ENCODE results near the gene UBE2J2.

UBE2J2 gene

GRCh38 chr1:1298861-1299685 lies 25.4 kb upstream of the UBE2J2 start:
- Histone ChIP-seq H4K20me1 (ENCODE audit: control insufficient read depth, insufficient read depth, low read depth, low read length) (no peaks in the 10 kb centered on the region), H3K36me3 (ENCODE audit: control insufficient read depth, low read length) (no peaks in the 10 kb centered on the region), H3K9me3 (ENCODE audit: control insufficient read depth, insufficient read depth, low read length) (no peaks in the 10 kb centered on the region), H3K27ac (ENCODE audit: low read depth, low read length) (no peak overlapping the region), H3K4me1 (ENCODE audit: control insufficient read depth, low read length) (no peaks in the 10 kb centered on the region), H3K4me2 (ENCODE audit: low read length) (no peak overlapping the region), H3K9me2 (replicated peaks; ENCODE audit: control insufficient read depth, low read length) (no peaks in the 10 kb centered on the region), H3F3A (ENCODE audit: control insufficient read depth, insufficient read depth) (no peaks in the 10 kb centered on the region), H3K27me3 (ENCODE audit: control insufficient read depth, low read length) (no peaks in the 10 kb centered on the region), H3K79me2 (ENCODE audit: control insufficient read depth, low read length) (no peaks in the 10 kb centered on the region), H3K4me3 (ENCODE audit: low read length) (no peak overlapping the region)
- TF ChIP-seq, protein P1, sequence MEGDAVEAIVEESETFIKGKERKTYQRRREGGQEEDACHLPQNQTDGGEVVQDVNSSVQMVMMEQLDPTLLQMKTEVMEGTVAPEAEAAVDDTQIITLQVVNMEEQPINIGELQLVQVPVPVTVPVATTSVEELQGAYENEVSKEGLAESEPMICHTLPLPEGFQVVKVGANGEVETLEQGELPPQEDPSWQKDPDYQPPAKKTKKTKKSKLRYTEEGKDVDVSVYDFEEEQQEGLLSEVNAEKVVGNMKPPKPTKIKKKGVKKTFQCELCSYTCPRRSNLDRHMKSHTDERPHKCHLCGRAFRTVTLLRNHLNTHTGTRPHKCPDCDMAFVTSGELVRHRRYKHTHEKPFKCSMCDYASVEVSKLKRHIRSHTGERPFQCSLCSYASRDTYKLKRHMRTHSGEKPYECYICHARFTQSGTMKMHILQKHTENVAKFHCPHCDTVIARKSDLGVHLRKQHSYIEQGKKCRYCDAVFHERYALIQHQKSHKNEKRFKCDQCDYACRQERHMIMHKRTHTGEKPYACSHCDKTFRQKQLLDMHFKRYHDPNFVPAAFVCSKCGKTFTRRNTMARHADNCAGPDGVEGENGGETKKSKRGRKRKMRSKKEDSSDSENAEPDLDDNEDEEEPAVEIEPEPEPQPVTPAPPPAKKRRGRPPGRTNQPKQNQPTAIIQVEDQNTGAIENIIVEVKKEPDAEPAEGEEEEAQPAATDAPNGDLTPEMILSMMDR (IDR thresholded peaks at IDR 0.05; ENCODE audit: low read depth, low read length, poor library complexity, severe bottlenecking) = no peak
- no peak for TF ChIP-seq EZH2phosphoT487 (IDR thresholded peaks at IDR 0.05; ENCODE audit: borderline replicate concordance, low read length)

DNA sequence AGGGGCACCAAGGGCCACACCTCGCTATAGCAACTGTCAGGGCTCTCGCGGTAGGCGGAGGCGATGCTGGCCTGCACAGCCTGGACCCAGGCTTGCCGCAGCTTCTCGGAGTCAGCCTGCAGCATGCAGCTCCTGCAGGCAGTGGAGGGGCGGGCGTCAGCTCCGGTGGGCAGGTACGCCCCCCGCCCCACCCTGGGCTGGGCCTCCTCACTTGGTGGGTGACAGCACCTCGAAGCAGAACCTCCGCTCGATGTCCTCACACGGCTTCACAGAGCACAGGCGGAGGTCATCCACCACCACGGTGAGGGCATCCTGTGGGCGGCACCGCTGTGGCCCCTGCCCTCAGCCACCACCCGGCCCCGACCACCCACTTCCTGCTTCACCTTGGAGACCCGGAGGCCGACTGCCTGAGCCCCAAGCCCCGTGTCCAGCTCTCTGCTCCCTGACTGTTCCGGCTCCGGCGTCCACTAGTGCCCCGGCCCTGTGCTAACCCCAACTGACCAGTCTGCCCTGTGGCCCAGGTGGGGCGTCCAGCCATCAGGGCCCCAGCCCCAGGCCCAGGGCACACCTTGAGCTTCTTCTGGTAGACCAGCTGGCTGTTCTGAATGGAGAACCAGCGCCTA lies 24.3 kb upstream of the UBE2J2 start:
- no peaks in the 10 kb centered on the region for H3K9me3 ChIP-seq (ENCODE audit: control insufficient read depth, insufficient read depth, low read length)
- H3K4me3 ChIP-seq (ENCODE audit: low read length) = no peak overlapping the region
- H3K27me3 ChIP-seq (ENCODE audit: control insufficient read depth, low read length) = no peaks in the 10 kb centered on the region
- no peak overlapping the region for H3K4me2 ChIP-seq (ENCODE audit: low read length)
- H4K20me1 ChIP-seq (ENCODE audit: control insufficient read depth, insufficient read depth, low read depth, low read length) = no peaks in the 10 kb centered on the region
- H3K4me1 ChIP-seq (ENCODE audit: control insufficient read depth, low read length) = no peaks in the 10 kb centered on the region
- H3K9me2 ChIP-seq (replicated peaks; ENCODE audit: control insufficient read depth, low read length) = no peaks in the 10 kb centered on the region
- H3K36me3 ChIP-seq (ENCODE audit: control insufficient read depth, low read length) = no peaks in the 10 kb centered on the region
- no peak for TF ChIP-seq EZH2phosphoT487 (IDR thresholded peaks at IDR 0.05; ENCODE audit: borderline replicate concordance, low read length)
- TF ChIP-seq, protein P1 (IDR thresholded peaks at IDR 0.05; ENCODE audit: low read depth, low read length, poor library complexity, severe bottlenecking) = no peak
- no peaks in the 10 kb centered on the region for H3F3A ChIP-seq (ENCODE audit: control insufficient read depth, insufficient read depth)
- no peak overlapping the region for H3K27ac ChIP-seq (ENCODE audit: low read depth, low read length)
- H3K79me2 ChIP-seq (ENCODE audit: control insufficient read depth, low read length) = no peaks in the 10 kb centered on the region

DNA sequence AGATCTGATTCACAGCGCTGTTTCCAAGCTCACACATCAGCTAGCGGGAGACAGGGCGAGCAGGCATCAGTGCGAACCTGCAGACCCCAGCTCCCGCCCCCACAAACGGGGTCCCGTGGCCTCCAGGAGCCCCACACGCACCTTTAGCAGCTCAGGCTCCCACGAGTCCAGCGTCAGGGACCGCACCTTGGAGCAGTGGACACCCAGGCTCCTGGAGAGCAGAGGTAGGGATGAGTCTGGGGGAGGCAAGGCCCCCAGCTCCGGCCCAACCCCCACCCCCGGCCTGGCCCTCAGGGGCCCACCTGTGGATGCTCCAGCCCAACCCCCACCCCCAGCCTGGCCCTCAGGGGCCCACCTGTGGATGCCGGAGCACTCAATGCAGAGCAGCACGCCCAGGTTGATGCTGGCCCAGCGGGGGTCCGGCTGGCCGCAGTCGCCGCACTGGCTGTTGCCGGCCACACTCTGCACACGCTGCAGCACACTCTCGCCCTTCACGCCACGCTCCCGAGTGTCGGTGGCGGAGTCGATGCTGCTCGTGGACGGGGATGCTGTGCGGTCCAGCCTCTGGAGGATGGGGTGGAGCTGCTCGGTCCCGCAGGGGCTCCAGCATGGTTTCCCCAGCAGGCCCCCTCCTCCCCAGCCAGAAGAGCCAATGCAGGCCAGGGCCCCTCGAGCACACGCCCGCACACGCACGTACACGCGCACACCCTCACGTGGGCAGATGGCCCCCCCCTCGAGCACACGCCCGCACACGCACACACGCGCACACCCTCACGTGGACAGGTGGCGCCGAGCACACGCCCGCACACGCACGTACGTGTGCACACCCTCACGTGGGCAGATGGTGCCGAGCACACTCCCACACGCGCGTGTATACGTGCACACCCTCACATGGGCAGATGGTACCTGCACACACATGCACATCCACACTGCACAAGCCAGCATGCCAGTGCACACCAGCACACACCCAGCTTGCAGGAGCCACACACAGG lies 22.7 kb upstream of the UBE2J2 start:
- Histone ChIP-seq H3K36me3 (ENCODE audit: control insufficient read depth, low read length) (no peaks in the 10 kb centered on the region), H3K9me2 (replicated peaks; ENCODE audit: control insufficient read depth, low read length) (no peaks in the 10 kb centered on the region), H3K9me3 (ENCODE audit: control insufficient read depth, insufficient read depth, low read length) (no peaks in the 10 kb centered on the region), H4K20me1 (ENCODE audit: control insufficient read depth, insufficient read depth, low read depth, low read length) (no peaks in the 10 kb centered on the region), H3K4me1 (ENCODE audit: control insufficient read depth, low read length) (no peaks in the 10 kb centered on the region), H3F3A (ENCODE audit: control insufficient read depth, insufficient read depth) (no peaks in the 10 kb centered on the region), H3K79me2 (ENCODE audit: control insufficient read depth, low read length) (no peaks in the 10 kb centered on the region), H3K4me3 (ENCODE audit: low read length) (no peak overlapping the region), H3K4me2 (ENCODE audit: low read length) (no peak overlapping the region), H3K27me3 (ENCODE audit: control insufficient read depth, low read length) (no peaks in the 10 kb centered on the region), H3K27ac (ENCODE audit: low read depth, low read length) (no peak overlapping the region)
- no peak for TF ChIP-seq EZH2phosphoT487 (IDR thresholded peaks at IDR 0.05; ENCODE audit: borderline replicate concordance, low read length)
- TF ChIP-seq, protein P1 (IDR thresholded peaks at IDR 0.05; ENCODE audit: low read depth, low read length, poor library complexity, severe bottlenecking) = no peak
